Keratinocyte (primary cell): ENCODE results near the gene OLFM2. TPM values are rescaled to one million over a fixed set of nuclear protein-coding genes. Genes with fewer than 3 reads are reported as not detected.

Experiments used
- DNase-seq: peaks from one replicate; pipeline ENCODE4 v3.0.0-alpha.2; 2011; ENCODE audit warnings: low read depth, missing footprints, low spot score
- FAIRE-seq: peaks from 2 replicates; lab custom pipeline; 2011; peaks lifted over from hg19 to GRCh38; lab: Jason Lieb, UNC
- H2AFZ ChIP-seq: 2 replicates; pipeline ENCODE4 v1.6.0; 2012; ENCODE audit warnings: low read length, control low read depth, inconsistent platforms; ENCODE audit not compliant: control insufficient read depth
- H3K27ac ChIP-seq: 2 replicates; pipeline ENCODE4 v1.5.1; 2011; ENCODE audit warnings: low read length; ENCODE audit not compliant: control insufficient read depth, insufficient read depth
- H3K27me3 ChIP-seq: 3 replicates; pipeline ENCODE4 v1.6.0; 2011; ENCODE audit warnings: low read length; ENCODE audit not compliant: control insufficient read depth, insufficient read depth; ENCODE audit errors: extremely low read depth
- H3K36me3 ChIP-seq, 2 experiments: 2 replicates in 1 of 2; 3 replicates in 1 of 2; pipeline ENCODE4 v1.5.1; 2011; ENCODE audit warnings: low read length in 2 of 2, mild to moderate bottlenecking in 1 of 2; ENCODE audit not compliant: control insufficient read depth in 2 of 2, insufficient read depth in 2 of 2; ENCODE audit errors: extremely low read depth in 1 of 2
- H3K4me1 ChIP-seq: 3 replicates; pipeline ENCODE4 v1.5.1; 2011; ENCODE audit warnings: low read length; ENCODE audit not compliant: control insufficient read depth, insufficient read depth; ENCODE audit errors: extremely low read depth
- H3K4me2 ChIP-seq: 3 replicates; pipeline ENCODE4 v1.6.0; 2011; ENCODE audit warnings: low read depth, low read length; ENCODE audit not compliant: control insufficient read depth, insufficient read depth; ENCODE audit errors: extremely low read depth
- H3K4me3 ChIP-seq, 3 experiments: fragments of 200-600 bp in 1 of 3; sonication (generic) in 1 of 3; 2 replicates in 2 of 3; 3 replicates in 1 of 3; pipeline ENCODE4 v1.5.1; 2011 to 2016; ENCODE audit warnings: low read length in 3 of 3, mild to moderate bottlenecking in 3 of 3, control low read depth in 2 of 3, inconsistent platforms in 1 of 3, low read depth in 1 of 3, mixed read lengths in 1 of 3, mixed run types in 1 of 3, moderate library complexity in 1 of 3; ENCODE audit not compliant: control insufficient read depth in 2 of 3, insufficient read depth in 2 of 3; ENCODE audit errors: extremely low read depth in 1 of 3
- H3K79me2 ChIP-seq: 2 replicates; pipeline ENCODE4 v1.6.0; 2012; ENCODE audit warnings: low read length; ENCODE audit not compliant: control insufficient read depth, insufficient read depth
- H3K9ac ChIP-seq: 3 replicates; pipeline ENCODE4 v1.6.0; 2011; ENCODE audit warnings: low read length; ENCODE audit not compliant: control insufficient read depth, insufficient read depth; ENCODE audit errors: extremely low read depth
- H3K9me1 ChIP-seq: 3 replicates; pipeline ENCODE4 v1.6.0; 2011; ENCODE audit warnings: low read length; ENCODE audit not compliant: control insufficient read depth, insufficient read depth; ENCODE audit errors: extremely low read depth
- H3K9me3 ChIP-seq: 2 replicates; pipeline ENCODE4 v1.5.1; 2012; ENCODE audit warnings: low read depth, low read length; ENCODE audit not compliant: control insufficient read depth
- H4K20me1 ChIP-seq: 3 replicates; pipeline ENCODE4 v1.6.0; 2011; ENCODE audit warnings: low read length; ENCODE audit not compliant: control insufficient read depth, insufficient read depth; ENCODE audit errors: extremely low read depth
- CTCF ChIP-seq, 3 experiments: IDR thresholded peaks in 1 of 3; conservative IDR thresholded peaks in 1 of 3; optimal IDR thresholded peaks in 1 of 3; 2 replicates in 2 of 3; 3 replicates in 1 of 3; pipeline versions ENCODE3 to v1.5.1; 2011; ENCODE audit warnings: low read length in 3 of 3, mild to moderate bottlenecking in 3 of 3, moderate library complexity in 2 of 3, control low read depth in 1 of 3, inconsistent platforms in 1 of 3; ENCODE audit not compliant: insufficient read depth in 2 of 3; ENCODE audit errors: extremely low read depth in 1 of 3
- EZH2 ChIP-seq: IDR thresholded peaks from one replicate; pipeline ENCODE4 v1.6.1; 2012; ENCODE audit warnings: inconsistent platforms, mild to moderate bottlenecking, low read length, moderate library complexity
- dilution Hi-C: fragments of 300-500 bp; cut with MboI; formaldehyde crosslinking; loops from one replicate; pipeline ENCODE4 v1.7.0; 2020; ENCODE audit warnings: low sequenced_read_pairs; ENCODE audit not compliant: extremely low pct_ligation_motif_present
- polyA plus RNA-seq, 5 experiments: library from polyadenylated mRNA; depleted of rRNA in 3 of 5; stranded (reverse) in 3 of 5; stranded (forward) in 1 of 5; unstranded in 1 of 5; fragments of >200 nt; gene quantifications; 1 replicate in 1 of 5; 2 replicates in 3 of 5; 3 replicates in 1 of 5; pipeline versions ENCODE4 v1.2.1 to v1.2.3, GENCODE V29; 2011 to 2012; ENCODE audit warnings: missing spikeins in 2 of 5, low read depth in 1 of 5, low replicate concordance in 1 of 5

The OLFM2 gene
- polyA plus RNA-seq, 1 donor (not counting 4 experiments of a cell fraction or from before 2014, with no cell fraction given): 5.3 TPM

- peaks cover 15% of the 10 kb centered on the region for H3K4me1 ChIP-seq
- H3K9me1 ChIP-seq: no peaks in the 10 kb centered on the region
- TF ChIP-seq CTCF (optimal IDR thresholded peaks at IDR 0.05 in 1 of 3, IDR thresholded peaks at IDR 0.05 in 1 of 3, conservative IDR thresholded peaks at IDR 0.05 in 1 of 3; ENCODE audit: extremely low read depth in 1 of 3, insufficient read depth in 2 of 3, low read length in 3 of 3) (no peak), EZH2 (no peak)
- FAIRE-seq (no peak), DNase-seq (no peak)
- H4K20me1 ChIP-seq: no peaks in the 10 kb centered on the region
- H3K27ac ChIP-seq: peak overlapping the region; percentile 10
- H3K36me3 ChIP-seq: no peaks in the 10 kb centered on the region
- H3K27me3 ChIP-seq: no peaks in the 10 kb centered on the region
- peaks cover 34% of the 10 kb centered on the region for H3K79me2 ChIP-seq
- H2AFZ ChIP-seq: peak overlapping the region; percentile 87
- H3K9ac ChIP-seq: no peak overlapping the region
- H3K9me3 ChIP-seq: no peaks in the 10 kb centered on the region
- dilution Hi-C loops: no loop called here
- H3K4me2 ChIP-seq: peak overlapping the region; percentile 64
- peak overlapping the region in 2 of 3 experiments; percentile 17 to 54 for H3K4me3 ChIP-seq
Observed at GRCh38 chr19:9819596-9819909, 116.8 kb downstream of the OLFM2 start.

- peak; percentile 85 for FAIRE-seq
Observed at GRCh38 chr19:9818734-9819595, 117.3 kb downstream of the OLFM2 start, which contains the start of gene FBXL12. Gene FBXL12 (minus strand): TSS chr19:9819079. CDS start chr19:9818813, 266 bp downstream.

More at GRCh38 chr19:9818734-9819595, 117.3 kb downstream of the OLFM2 start, which contains the start of gene FBXL12:
- H3K36me3 ChIP-seq: no peaks in the 10 kb centered on the region
- TF ChIP-seq CTCF (optimal IDR thresholded peaks at IDR 0.05 in 1 of 3, IDR thresholded peaks at IDR 0.05 in 1 of 3, conservative IDR thresholded peaks at IDR 0.05 in 1 of 3; ENCODE audit: extremely low read depth in 1 of 3, insufficient read depth in 2 of 3, low read length in 3 of 3) (no peak), EZH2 (no peak)
- dilution Hi-C loops: no loop called here
- H3K79me2 ChIP-seq: peaks cover 34% of the 10 kb centered on the region
- no peaks in the 10 kb centered on the region for H3K27me3 ChIP-seq
- peak within 1 kb of the TSS; percentile 83 to 98 (median 91) for H3K4me3 ChIP-seq
- H3K27ac ChIP-seq: peak within 1 kb of the TSS; percentile 93
- H3K9me3 ChIP-seq: no peaks in the 10 kb centered on the region
- DNase-seq: peak; percentile 99
- peak within 1 kb of the TSS; percentile 95 for H3K9ac ChIP-seq
- peak within 1 kb of the TSS; percentile 95 for H3K4me2 ChIP-seq
- peaks cover 15% of the 10 kb centered on the region for H3K4me1 ChIP-seq
- H3K9me1 ChIP-seq: no peaks in the 10 kb centered on the region
- H4K20me1 ChIP-seq: no peaks in the 10 kb centered on the region
- H2AFZ ChIP-seq: peak within 1 kb of the TSS; percentile 94
